ENCODE data around the gene CANX.

CANX gene

DNA sequence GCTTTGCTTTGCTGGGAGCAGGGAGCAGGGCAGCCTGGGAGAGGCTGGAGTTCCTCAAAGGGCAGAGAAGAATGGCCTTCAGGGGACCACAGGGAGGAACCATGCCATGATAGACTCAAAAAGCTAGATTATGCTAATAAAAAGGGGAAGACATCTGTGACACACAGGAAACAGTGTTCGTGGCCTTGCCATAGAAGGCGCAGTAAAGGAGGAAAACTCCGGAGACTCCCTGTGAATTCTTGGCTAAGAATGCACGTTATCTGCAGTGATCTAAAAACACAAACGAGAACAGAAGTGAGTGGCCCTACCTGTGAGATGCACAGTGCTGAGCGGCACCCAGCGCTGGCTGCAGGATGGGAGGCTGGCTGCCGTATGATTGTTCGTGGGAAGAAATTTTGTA, 79.1 kb downstream of the CANX start:
- TF ChIP-seq, protein P1, sequence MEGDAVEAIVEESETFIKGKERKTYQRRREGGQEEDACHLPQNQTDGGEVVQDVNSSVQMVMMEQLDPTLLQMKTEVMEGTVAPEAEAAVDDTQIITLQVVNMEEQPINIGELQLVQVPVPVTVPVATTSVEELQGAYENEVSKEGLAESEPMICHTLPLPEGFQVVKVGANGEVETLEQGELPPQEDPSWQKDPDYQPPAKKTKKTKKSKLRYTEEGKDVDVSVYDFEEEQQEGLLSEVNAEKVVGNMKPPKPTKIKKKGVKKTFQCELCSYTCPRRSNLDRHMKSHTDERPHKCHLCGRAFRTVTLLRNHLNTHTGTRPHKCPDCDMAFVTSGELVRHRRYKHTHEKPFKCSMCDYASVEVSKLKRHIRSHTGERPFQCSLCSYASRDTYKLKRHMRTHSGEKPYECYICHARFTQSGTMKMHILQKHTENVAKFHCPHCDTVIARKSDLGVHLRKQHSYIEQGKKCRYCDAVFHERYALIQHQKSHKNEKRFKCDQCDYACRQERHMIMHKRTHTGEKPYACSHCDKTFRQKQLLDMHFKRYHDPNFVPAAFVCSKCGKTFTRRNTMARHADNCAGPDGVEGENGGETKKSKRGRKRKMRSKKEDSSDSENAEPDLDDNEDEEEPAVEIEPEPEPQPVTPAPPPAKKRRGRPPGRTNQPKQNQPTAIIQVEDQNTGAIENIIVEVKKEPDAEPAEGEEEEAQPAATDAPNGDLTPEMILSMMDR (IDR thresholded peaks at IDR 0.05; ENCODE audit: extremely low read depth, missing control alignments) = no peak
- DNase-seq (ENCODE audit: low spot score) = no peak

DNA sequence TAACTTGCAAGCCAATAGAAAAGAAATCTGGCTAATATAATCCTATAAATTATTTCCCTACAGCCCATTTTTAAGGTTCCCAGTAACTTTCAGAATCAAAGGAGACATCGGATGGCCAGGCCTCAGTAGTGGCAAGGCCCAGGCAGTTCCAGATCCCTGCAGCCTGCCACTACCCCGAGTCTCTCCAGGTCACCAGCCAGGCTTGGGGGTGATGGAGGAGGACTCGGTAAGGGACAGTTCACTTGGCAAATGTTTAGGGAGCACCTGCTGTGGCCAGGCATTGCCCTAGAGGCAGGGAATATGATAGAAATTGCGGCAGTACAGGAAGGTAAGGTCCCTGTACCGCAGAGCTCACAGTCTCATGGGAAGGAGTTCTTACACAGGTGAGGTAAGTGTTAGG, 79.8 kb downstream of the CANX start:
- TF ChIP-seq, protein P1 (IDR thresholded peaks at IDR 0.05; ENCODE audit: extremely low read depth, missing control alignments) = no peak
- no peak for DNase-seq (ENCODE audit: low spot score)

DNA sequence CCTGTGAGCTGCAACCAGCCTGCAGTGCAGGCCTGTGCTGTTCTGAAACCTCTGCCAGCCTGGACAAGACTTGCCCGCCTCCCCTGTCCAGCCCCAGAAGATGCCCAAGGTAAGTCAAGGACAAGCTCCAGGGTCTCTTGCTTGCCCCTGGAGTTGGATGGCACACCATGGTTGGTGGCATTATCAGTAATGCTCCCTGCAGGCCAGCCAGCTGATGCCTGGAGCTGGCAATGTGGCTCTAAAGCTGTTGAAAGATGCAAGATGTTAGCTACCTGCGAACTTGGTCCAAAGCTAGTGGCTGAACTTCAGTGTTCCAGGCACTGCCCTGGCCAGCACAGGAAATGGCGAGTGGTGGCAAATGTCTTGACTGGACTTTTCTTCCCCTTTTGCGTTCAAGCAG, 81.1 kb downstream of the CANX start:
- TF ChIP-seq, protein P1 (IDR thresholded peaks at IDR 0.05; ENCODE audit: extremely low read depth, missing control alignments) = no peak
- no peak for DNase-seq (ENCODE audit: low spot score)

DNA sequence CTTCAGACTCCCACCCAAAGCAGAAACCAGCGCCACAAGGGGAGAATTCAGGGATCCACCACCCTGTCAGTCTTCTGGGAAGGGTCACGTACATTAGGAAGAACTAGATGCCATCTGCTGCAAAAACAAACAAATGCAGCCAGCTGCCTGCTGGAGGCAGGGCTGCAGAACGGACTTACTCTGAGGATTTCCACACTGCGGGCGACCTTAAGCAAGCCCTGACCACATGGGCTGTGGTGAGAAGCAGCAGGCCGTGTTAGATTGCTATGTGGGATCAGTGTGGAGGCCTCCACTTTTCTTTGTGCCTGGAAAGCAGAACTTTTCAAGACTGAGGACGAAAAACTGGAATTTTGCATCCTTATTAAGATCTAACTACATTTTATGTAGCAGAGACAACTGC, 81.6 kb downstream of the CANX start:
- DNase-seq (ENCODE audit: low spot score) = no peak
- TF ChIP-seq, protein P1 (IDR thresholded peaks at IDR 0.05; ENCODE audit: extremely low read depth, missing control alignments) = no peak
